Stomach (tissue), 9 donors: ENCODE data around the gene MIB1. TPM values are rescaled to one million over a fixed set of nuclear protein-coding genes. Genes with fewer than 3 reads are reported as not detected.
"Not testable (repeated sequence)": the region's sequence is repeated elsewhere in the genome, so short reads cannot be mapped to it uniquely, and the experiment has no call there.

Source experiments
- DNase-seq, 2 donors: peaks; one replicate each; pipeline versions ENCODE4 v3.0.0 to v3.0.0-alpha.2; 2013 to 2019
- H3K27ac ChIP-seq, 5 donors: fragments of 200-600 bp in 4 of 5; sonication (generic) in 4 of 5; one replicate each; pipeline ENCODE4 v1.5.1; 2013 to 2019; ENCODE audit warnings: mild to moderate bottlenecking in 1 of 5, moderate library complexity in 1 of 5
- H3K27me3 ChIP-seq, 3 donors: fragments of 200-600 bp; sonication (generic); one replicate each; pipeline ENCODE4 v1.5.1; 2017 to 2019; ENCODE audit warnings: mixed run types in 1 of 3
- H3K36me3 ChIP-seq, 4 donors: fragments of 200-600 bp; sonication (generic); 1 replicate in 3 of 4; 2 replicates in 1 of 4; pipeline ENCODE4 v1.5.1; 2016 to 2019
- H3K4me1 ChIP-seq, 4 donors: fragments of 200-600 bp; sonication (generic); one replicate each; pipeline ENCODE4 v1.5.1; 2016 to 2019
- H3K4me3 ChIP-seq, 4 donors: fragments of 200-600 bp; sonication (generic) in 3 of 4; one replicate each; pipeline ENCODE4 v1.5.1; 2016 to 2019; ENCODE audit warnings: mild to moderate bottlenecking in 1 of 4
- H3K9me3 ChIP-seq, 4 donors: fragments of 200-600 bp; sonication (generic); one replicate each; pipeline ENCODE4 v1.5.1; 2016 to 2019
- CTCF ChIP-seq, 7 experiments: fragments of 450-650 bp in 4 of 7; fragments of 200-600 bp in 3 of 7; sonication (generic) in 3 of 7; IDR thresholded peaks; one replicate each; pipeline ENCODE4 v1.5.1; 2016 to 2019; ENCODE audit warnings: antibody characterized with exemption in 7 of 7, control low read depth in 2 of 7, mild to moderate bottlenecking in 1 of 7
- EP300 ChIP-seq: sonication (generic); formaldehyde crosslinking; IDR thresholded peaks from one replicate; pipeline ENCODE4 v1.6.1; 2017; ENCODE audit warnings: antibody characterized with exemption
- POLR2A ChIP-seq, 4 donors: fragments of 450-650 bp; IDR thresholded peaks; one replicate each; pipeline ENCODE4 v1.6.1; 2016; ENCODE audit warnings: antibody characterized with exemption in 4 of 4, control low read depth in 2 of 4, mild to moderate bottlenecking in 1 of 4, moderate library complexity in 1 of 4
- POLR2AphosphoS5 ChIP-seq, 3 donors: sonication (generic); formaldehyde crosslinking; IDR thresholded peaks; one replicate each; pipeline ENCODE4 v1.6.1; 2016; ENCODE audit warnings: antibody characterized with exemption in 3 of 3
- WGBS, 5 donors: extraction: QIAGEN DNeasy Blood & Tissue Kit in 3 of 5; methylation state at CpG; one replicate each; pipeline versions ENCODE4 v1.1.5 to v1.1.7; 2013 to 2018; 5-methylcytosine and 5-hydroxymethylcytosine counted together
- intact Hi-C: fragments of 100-400 bp; cut with DNase I; formaldehyde crosslinking; loops from one replicate; pipeline ENCODE4 v1.15.1; 2023; ENCODE audit warnings: low total_unique reads
- polyA plus RNA-seq, 3 donors: library from polyadenylated mRNA; stranded (reverse); fragments of 200-250 nt; gene quantifications; one replicate each; pipeline ENCODE4 v1.2.3, GENCODE V29; 2013
- total RNA-seq, 5 donors: library from RNA; depleted of rRNA; stranded (reverse); fragments of >200 nt; gene quantifications; one replicate each; pipeline versions ENCODE4 v1.1.0 to v1.2.3, GENCODE V29; 2014 to 2016
- donor health status: healthy with polysubstance abuse.
- donor health status: Bipolar disorder and iron deficiency.
- donor health status: healthy.

MIB1 gene
- total and polyA plus RNA-seq, 8 donors = 4.4 to 83.5 (median 13.1) TPM

DNA sequence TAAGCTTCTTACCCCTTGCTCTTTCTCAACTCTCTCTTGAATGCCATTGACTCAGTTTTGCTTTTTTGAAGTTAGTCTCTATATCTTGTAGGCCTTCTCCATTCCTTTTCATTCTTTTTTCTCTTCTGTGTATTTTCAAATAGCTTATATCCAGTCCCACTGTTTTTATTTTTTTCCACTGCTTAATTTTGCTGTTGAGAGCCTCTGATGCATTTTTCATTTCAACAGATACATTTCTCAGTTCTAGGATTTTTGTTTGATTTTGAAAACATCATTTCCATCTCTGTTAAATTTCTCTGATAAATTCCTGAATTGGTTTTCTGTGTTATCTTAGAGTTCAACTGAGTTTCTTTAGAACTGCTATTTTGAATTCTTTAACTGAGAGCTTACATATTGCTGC, 45.9 kb downstream of the MIB1 start:
- H3K27ac ChIP-seq = no peak overlapping the region
- DNase-seq = no peak
- no peaks in the 10 kb centered on the region for H3K27me3 ChIP-seq
- intact Hi-C loops = no loop called here
- H3K4me1 ChIP-seq = no peaks in the 10 kb centered on the region
- H3K36me3 ChIP-seq = peaks cover 16 to 92% (median 86%) of the 10 kb centered on the region in 4 donors
- H3K4me3 ChIP-seq = no peak overlapping the region
- peaks cover 0 to 17% (median 11%) of the 10 kb centered on the region in 4 donors for H3K9me3 ChIP-seq
- TF ChIP-seq CTCF (IDR thresholded peaks at IDR 0.05) = no peak
- TF ChIP-seq EP300 = no peak
- TF ChIP-seq POLR2AphosphoS5 (IDR thresholded peaks at IDR 0.05) = no peak
- no peak for TF ChIP-seq POLR2A (IDR thresholded peaks at IDR 0.05)

GRCh38 chr18:21796089-21796488, 55.5 kb downstream of the MIB1 start:
- 64 to 80% (median 77%) methylated on average over 2 of the region's 2 CpGs for WGBS, 5 donors
- intact Hi-C loops, H3K27me3 ChIP-seq, H3K4me1 ChIP-seq, DNase-seq, H3K4me3 ChIP-seq, H3K9me3 ChIP-seq, H3K27ac ChIP-seq: not testable (repeated sequence)
- TF ChIP-seq POLR2AphosphoS5 (IDR thresholded peaks at IDR 0.05) = peak in 1 of 3 donors; percentile 7
- H3K36me3 ChIP-seq = peaks cover 0 to 29% (median 19%) of the 10 kb centered on the region in 4 donors

GRCh38 chr18:21798126-21798525, 57.5 kb downstream of the MIB1 start:
- DNase-seq = peak in 1 of 2 donors; percentile 8
- H3K27ac ChIP-seq = no peak overlapping the region
- intact Hi-C loops = no loop called here
- TF ChIP-seq CTCF (IDR thresholded peaks at IDR 0.05) (no peak), POLR2AphosphoS5 (IDR thresholded peaks at IDR 0.05) (no peak), POLR2A (IDR thresholded peaks at IDR 0.05) (no peak)
- H3K9me3 ChIP-seq = no peaks in the 10 kb centered on the region
- H3K36me3 ChIP-seq = peaks cover 0 to 21% (median 12%) of the 10 kb centered on the region in 4 donors
- no peaks in the 10 kb centered on the region for H3K27me3 ChIP-seq
- no peak overlapping the region for H3K4me3 ChIP-seq
- H3K4me1 ChIP-seq = peaks cover 0 to 4% (median 1%) of the 10 kb centered on the region in 4 donors

DNA sequence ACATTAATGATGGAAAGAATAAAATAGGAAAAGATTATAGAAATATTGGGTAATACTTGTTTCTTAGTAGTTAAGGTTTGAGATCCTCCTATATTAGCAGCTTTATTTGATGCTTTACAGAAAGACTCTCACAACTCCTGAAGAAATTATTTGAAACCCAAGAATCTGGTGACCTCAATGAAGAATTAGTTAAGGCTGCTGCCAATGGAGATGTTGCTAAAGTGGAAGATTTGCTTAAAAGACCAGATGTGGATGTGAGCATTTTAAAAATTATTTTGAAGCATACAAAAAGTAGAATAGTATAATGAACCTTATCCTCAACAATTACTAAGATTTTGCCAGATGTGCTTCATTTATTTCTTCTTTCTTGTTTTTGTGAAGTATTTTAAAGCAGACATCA, 59.1 kb downstream of the MIB1 start:
- TF ChIP-seq CTCF (IDR thresholded peaks at IDR 0.05) = no peak
- TF ChIP-seq POLR2AphosphoS5 (IDR thresholded peaks at IDR 0.05) = no peak
- TF ChIP-seq EP300 = no peak
- TF ChIP-seq POLR2A (IDR thresholded peaks at IDR 0.05) = no peak
- no peak overlapping the region for H3K4me3 ChIP-seq
- H3K27ac ChIP-seq = no peak overlapping the region
- H3K9me3 ChIP-seq = no peaks in the 10 kb centered on the region
- no peaks in the 10 kb centered on the region for H3K27me3 ChIP-seq
- peaks cover 0 to 9% (median 2%) of the 10 kb centered on the region in 4 donors for H3K4me1 ChIP-seq
- intact Hi-C loops = no loop called here
- no peak for DNase-seq
- peaks cover 0 to 33% (median 24%) of the 10 kb centered on the region in 4 donors for H3K36me3 ChIP-seq

DNA sequence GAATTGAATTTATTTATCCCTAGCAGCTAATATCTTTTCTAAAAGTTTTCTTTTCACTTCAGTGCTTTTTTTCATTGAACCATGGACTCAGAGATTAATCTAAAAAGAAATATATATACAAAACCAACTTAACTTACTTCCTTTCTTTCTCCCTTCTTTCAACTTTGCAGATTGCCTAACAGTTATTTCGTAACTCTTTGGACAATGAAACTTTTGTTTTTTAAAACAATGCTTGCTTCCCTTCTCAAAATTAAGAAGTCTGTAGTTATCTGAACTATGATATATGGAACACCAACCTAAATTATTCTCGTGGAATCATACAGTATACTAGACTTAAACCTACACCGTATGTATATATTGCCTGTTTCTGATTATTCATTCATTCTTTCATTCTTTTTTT, 62.9 kb downstream of the MIB1 start:
- no peaks in the 10 kb centered on the region for H3K9me3 ChIP-seq
- DNase-seq = no peak
- peaks cover 0 to 18% (median 4%) of the 10 kb centered on the region in 4 donors for H3K4me1 ChIP-seq
- H3K27me3 ChIP-seq = no peaks in the 10 kb centered on the region
- WGBS, 5 donors = 43 to 63% (median 54%) methylated on average over 3 of the region's 3 CpGs
- H3K36me3 ChIP-seq = peaks cover 0 to 61% (median 45%) of the 10 kb centered on the region in 4 donors
- no peak overlapping the region for H3K27ac ChIP-seq
- intact Hi-C loops = no loop called here
- TF ChIP-seq POLR2AphosphoS5 (IDR thresholded peaks at IDR 0.05) = no peak
- no peak for TF ChIP-seq POLR2A (IDR thresholded peaks at IDR 0.05)
- TF ChIP-seq EP300 = no peak
- TF ChIP-seq CTCF (IDR thresholded peaks at IDR 0.05) = no peak
- no peak overlapping the region for H3K4me3 ChIP-seq
